NT2/D1 (cell line): Measurements from ENCODE around the gene CUZD1.

Experiments
- DNase-seq: peaks from one replicate; pipeline ENCODE4 v3.0.0-alpha.2; 2011; ENCODE audit warnings: low read depth, low spot score
- H3K27me3 ChIP-seq: 2 replicates; pipeline ENCODE4 v1.6.0; 2011; ENCODE audit warnings: mild to moderate bottlenecking; ENCODE audit not compliant: insufficient read length, insufficient read depth
- H3K36me3 ChIP-seq: 2 replicates; pipeline ENCODE4 v1.6.1; 2011; ENCODE audit warnings: mild to moderate bottlenecking, low read length, mixed read lengths; ENCODE audit not compliant: insufficient read depth, insufficient read length
- H3K4me1 ChIP-seq: 2 replicates; pipeline ENCODE4 v1.5.1; 2011; ENCODE audit not compliant: insufficient read depth, insufficient read length
- H3K4me3 ChIP-seq: 2 replicates; pipeline ENCODE4 v1.5.1; 2011; ENCODE audit warnings: low read depth; ENCODE audit not compliant: insufficient read length
- H3K9ac ChIP-seq: 2 replicates; pipeline ENCODE4 v1.6.0; 2011; ENCODE audit warnings: low read depth; ENCODE audit not compliant: insufficient read length
- H3K9me3 ChIP-seq: 2 replicates; pipeline ENCODE4 v1.5.1; 2011; ENCODE audit warnings: mild to moderate bottlenecking, low read length; ENCODE audit not compliant: insufficient read depth
- SUZ12 ChIP-seq: IDR thresholded peaks from 2 replicates; pipeline ENCODE4 v1.6.1; 2011; ENCODE audit not compliant: insufficient read length, insufficient read depth; ENCODE audit errors: extremely low read depth
- YY1 ChIP-seq: IDR thresholded peaks from 2 replicates; pipeline ENCODE4 v1.6.1; 2011; ENCODE audit not compliant: insufficient read length, insufficient read depth
- ZNF274 ChIP-seq: IDR thresholded peaks from 2 replicates; pipeline ENCODE4 v1.6.1; 2011; ENCODE audit warnings: mild to moderate bottlenecking, low read depth, low read length

The CUZD1 gene

GRCh38 chr10:122828716-122829255 is 16.9 kb downstream of the CUZD1 start:
- Histone ChIP-seq H3K4me1 (peaks cover 2% of the 10 kb centered on the region), H3K9ac (no peak overlapping the region), H3K27me3 (no peaks in the 10 kb centered on the region), H3K9me3 (no peaks in the 10 kb centered on the region), H3K36me3 (no peaks in the 10 kb centered on the region), H3K4me3 (no peak overlapping the region)
- no peak for TF ChIP-seq YY1
- TF ChIP-seq ZNF274, result no peak
- TF ChIP-seq SUZ12, result no peak
- no peak for DNase-seq

- H3K4me1 ChIP-seq, result peaks cover 2% of the 10 kb centered on the region
- no peaks in the 10 kb centered on the region for H3K27me3 ChIP-seq
- no peak overlapping the region for H3K9ac ChIP-seq
- no peaks in the 10 kb centered on the region for H3K9me3 ChIP-seq
- H3K4me3 ChIP-seq, result no peak overlapping the region
- no peaks in the 10 kb centered on the region for H3K36me3 ChIP-seq
- no peak for TF ChIP-seq ZNF274
- no peak for TF ChIP-seq SUZ12
- no peak for TF ChIP-seq YY1
- DNase-seq, result no peak
Observed at GRCh38 chr10:122827302-122827701, 18.4 kb downstream of the CUZD1 start.

- Histone ChIP-seq H3K9me3 (no peaks in the 10 kb centered on the region), H3K4me1 (no peaks in the 10 kb centered on the region), H3K36me3 (no peaks in the 10 kb centered on the region), H3K27me3 (no peaks in the 10 kb centered on the region), H3K9ac (no peak overlapping the region), H3K4me3 (no peak overlapping the region)
- no peak for DNase-seq
- TF ChIP-seq YY1 (no peak), SUZ12 (no peak), ZNF274 (no peak)
Observed at GRCh38 chr10:122822973-122823690, 22.5 kb downstream of the CUZD1 start.

- TF ChIP-seq YY1 (no peak), ZNF274 (no peak), SUZ12 (no peak)
- no peaks in the 10 kb centered on the region for H3K4me1 ChIP-seq
- no peaks in the 10 kb centered on the region for H3K9me3 ChIP-seq
- no peak overlapping the region for H3K9ac ChIP-seq
- no peaks in the 10 kb centered on the region for H3K27me3 ChIP-seq
- no peaks in the 10 kb centered on the region for H3K36me3 ChIP-seq
- no peak overlapping the region for H3K4me3 ChIP-seq
- no peak for DNase-seq
Observed at GRCh38 chr10:122821808-122822207, 23.8 kb downstream of the CUZD1 start.

DNA sequence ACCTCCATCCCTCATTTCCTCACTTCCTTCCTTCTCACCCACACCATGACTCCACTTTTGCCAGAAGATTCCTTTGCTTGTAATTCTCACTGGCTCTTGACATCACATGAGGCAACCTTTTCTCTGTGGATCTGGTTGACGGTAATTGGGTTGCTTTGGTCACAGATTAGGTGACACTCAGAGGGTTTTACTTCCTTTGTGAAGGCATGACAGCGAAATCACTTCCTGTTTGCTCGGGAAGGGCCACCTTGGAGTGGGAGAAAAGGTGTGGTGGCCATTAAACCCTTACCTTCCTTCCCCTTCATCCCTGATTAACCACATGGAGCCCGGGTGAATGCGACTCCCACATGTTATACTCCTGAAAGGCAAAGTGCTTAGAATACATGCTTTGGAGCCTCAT is 30.2 kb downstream of the CUZD1 start:
- no peak for DNase-seq
- no peak overlapping the region for H3K4me3 ChIP-seq
- no peaks in the 10 kb centered on the region for H3K36me3 ChIP-seq
- TF ChIP-seq ZNF274 (no peak), SUZ12 (no peak), YY1 (no peak)
- H3K9ac ChIP-seq, result no peak overlapping the region
- H3K4me1 ChIP-seq, result no peaks in the 10 kb centered on the region
- no peaks in the 10 kb centered on the region for H3K27me3 ChIP-seq
- no peaks in the 10 kb centered on the region for H3K9me3 ChIP-seq

DNA sequence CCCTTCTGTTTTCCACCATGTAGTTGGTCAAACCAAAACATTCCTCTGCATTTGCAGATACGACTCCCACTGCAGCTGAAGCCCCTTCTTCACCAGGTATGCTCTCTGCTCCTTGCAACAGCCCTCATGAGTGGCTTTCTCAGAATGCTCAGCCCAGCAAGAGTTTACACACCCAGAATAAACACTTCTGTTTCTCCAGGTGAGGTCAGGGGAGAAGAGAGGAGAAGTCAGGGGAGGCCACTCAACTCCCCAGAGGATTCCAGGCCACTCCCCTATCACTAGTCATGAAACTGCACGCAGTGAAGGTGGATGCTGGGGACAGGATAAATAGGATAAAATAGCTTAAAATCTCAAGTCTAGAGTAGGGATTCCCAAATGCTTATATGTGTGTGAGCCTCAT is 31.2 kb downstream of the CUZD1 start:
- no peak overlapping the region for H3K9ac ChIP-seq
- no peaks in the 10 kb centered on the region for H3K9me3 ChIP-seq
- H3K4me3 ChIP-seq, result no peak overlapping the region
- H3K27me3 ChIP-seq, result no peaks in the 10 kb centered on the region
- DNase-seq, result no peak
- no peaks in the 10 kb centered on the region for H3K36me3 ChIP-seq
- H3K4me1 ChIP-seq, result no peaks in the 10 kb centered on the region
- TF ChIP-seq ZNF274 (no peak), YY1 (no peak)

DNA sequence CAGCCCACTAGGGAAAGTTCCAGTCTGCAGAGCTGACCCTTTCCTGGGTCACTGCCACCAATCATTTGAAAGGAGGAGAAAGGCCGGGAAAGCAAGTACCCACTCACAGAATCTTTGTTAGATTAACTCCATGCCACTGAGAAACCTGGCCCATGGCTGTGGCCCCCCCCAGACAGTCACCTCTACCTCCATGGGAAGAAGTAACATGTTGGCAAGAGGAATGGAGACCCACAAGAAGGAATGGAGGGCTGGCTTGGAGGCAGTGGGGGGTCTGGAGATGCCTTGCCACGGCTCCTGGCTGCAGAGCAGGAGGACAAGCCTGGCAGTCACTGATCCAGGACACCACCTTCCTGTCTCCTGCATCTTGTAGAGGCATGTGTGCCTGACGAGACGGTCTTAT is 32.9 kb downstream of the CUZD1 start:
- DNase-seq, result no peak
- Histone ChIP-seq H3K4me1 (no peaks in the 10 kb centered on the region), H3K4me3 (no peak overlapping the region), H3K27me3 (no peaks in the 10 kb centered on the region), H3K9ac (no peak overlapping the region), H3K36me3 (no peaks in the 10 kb centered on the region), H3K9me3 (no peaks in the 10 kb centered on the region)
- TF ChIP-seq YY1 (no peak), ZNF274 (no peak), SUZ12 (no peak)
